HG02588 (cell line): ENCODE results near the gene MAN1C1.

Experiments used
- ATAC-seq: cut with Tn5 transposase; IDR thresholded peaks from one replicate; pipeline ENCODE4 v1.9.1; 2021; ENCODE audit warnings: mild to moderate bottlenecking, moderate library complexity; ENCODE audit not compliant: unreplicated experiment

Gene MAN1C1

GRCh38 chr1:25795211-25795610 lies 178.6 kb downstream of the MAN1C1 start:
- ATAC-seq, result no peak

GRCh38 chr1:25795946-25796810 lies 179.6 kb downstream of the MAN1C1 start:
- ATAC-seq, result no peak

GRCh38 chr1:25796811-25797458 lies 180.3 kb downstream of the MAN1C1 start:
- no peak for ATAC-seq

- no peak for ATAC-seq
These were observed 181.3 kb downstream of the MAN1C1 start for GRCh38 chr1:25797939-25798338.

GRCh38 chr1:25798666-25799351 lies 182.2 kb downstream of the MAN1C1 start:
- ATAC-seq, result no peak

- ATAC-seq, result no peak
These were observed 182.9 kb downstream of the MAN1C1 start for GRCh38 chr1:25799352-25799934.

GRCh38 chr1:25799935-25800702 lies 183.5 kb downstream of the MAN1C1 start, which contains the start of gene SELENON:
SELENON (plus strand) TSS chr1:25800193; CDS start chr1:25800231, 38 bp downstream.
- ATAC-seq, result no peak

- no peak for ATAC-seq
These were observed 184.2 kb downstream of the MAN1C1 start for GRCh38 chr1:25800703-25801377.

- ATAC-seq, result no peak
These were observed 186.3 kb downstream of the MAN1C1 start for GRCh38 chr1:25802915-25803314.

GRCh38 chr1:25803368-25803767 lies 186.8 kb downstream of the MAN1C1 start:
- ATAC-seq, result no peak

GRCh38 chr1:25804244-25804963 lies 187.8 kb downstream of the MAN1C1 start:
- no peak for ATAC-seq

- ATAC-seq, result no peak
These were observed 188.6 kb downstream of the MAN1C1 start for GRCh38 chr1:25804964-25805862.

GRCh38 chr1:25805863-25806225 lies 189.3 kb downstream of the MAN1C1 start:
- ATAC-seq, result no peak

- ATAC-seq, result no peak
These were observed 189.8 kb downstream of the MAN1C1 start for GRCh38 chr1:25806418-25806817.

- ATAC-seq, result no peak
These were observed 191.1 kb downstream of the MAN1C1 start for GRCh38 chr1:25807480-25808390.

GRCh38 chr1:25808481-25809244 lies 192.1 kb downstream of the MAN1C1 start:
- ATAC-seq, result no peak
